A172 (cell line): ENCODE measurements around the gene AXIN2. TPM values are rescaled to one million over a fixed set of nuclear protein-coding genes. Genes with fewer than 3 reads are reported as not detected.
"Not testable (repeated sequence)": the region's sequence is repeated elsewhere in the genome, so short reads cannot be mapped to it uniquely, and the experiment has no call there.

Experiments
- DNase-seq: peaks from one replicate; pipeline ENCODE4 v3.0.0-alpha.2; 2015; ENCODE audit warnings: low spot score
- total RNA-seq: library from RNA; depleted of rRNA; stranded (reverse); fragments of >200 nt; shearing (Covaris generic); gene quantifications from 2 replicates; pipeline ENCODE4 v1.2.3, GENCODE V29; 2014

Gene AXIN2
- total RNA-seq, 1 experiment from 2014 or later = 1.2 TPM

GRCh38 chr17:65538675-65539529 lies 22.5 kb downstream of the AXIN2 start:
- DNase-seq = no peak

- DNase-seq = no peak
Observed at GRCh38 chr17:65537845-65538674, 23.4 kb downstream of the AXIN2 start.

- DNase-seq = no peak
Observed at GRCh38 chr17:65537343-65537844, 24.1 kb downstream of the AXIN2 start.

GRCh38 chr17:65536573-65537342 lies 24.7 kb downstream of the AXIN2 start:
- no peak for DNase-seq

- no peak for DNase-seq
Observed at GRCh38 chr17:65535777-65536572, 25.5 kb downstream of the AXIN2 start.

- no peak for DNase-seq
Observed at GRCh38 chr17:65533852-65534457, 27.5 kb downstream of the AXIN2 start.

- DNase-seq = no peak
Observed at GRCh38 chr17:65533056-65533745, 28.2 kb downstream of the AXIN2 start.

- DNase-seq = no peak
Observed at GRCh38 chr17:65532101-65532890, 29.2 kb downstream of the AXIN2 start.

GRCh38 chr17:65531256-65532100 lies 30.0 kb downstream of the AXIN2 start:
- DNase-seq = no peak

GRCh38 chr17:65530523-65531255 lies 30.8 kb downstream of the AXIN2 start:
- no peak for DNase-seq

- no peak for DNase-seq
Observed at GRCh38 chr17:65529761-65530522, 31.5 kb downstream of the AXIN2 start.

- no peak for DNase-seq
Observed at GRCh38 chr17:65529040-65529633, 32.3 kb downstream of the AXIN2 start.

GRCh38 chr17:65527857-65528591 lies 33.4 kb downstream of the AXIN2 start:
- DNase-seq = no peak

- no peak for DNase-seq
Observed at GRCh38 chr17:65527381-65527780, 34.1 kb downstream of the AXIN2 start.

- not testable (repeated sequence) for DNase-seq
Observed at GRCh38 chr17:65526854-65527253, 34.6 kb downstream of the AXIN2 start.
